ENCODE data around the gene CTNND2.

CTNND2 gene

DNA sequence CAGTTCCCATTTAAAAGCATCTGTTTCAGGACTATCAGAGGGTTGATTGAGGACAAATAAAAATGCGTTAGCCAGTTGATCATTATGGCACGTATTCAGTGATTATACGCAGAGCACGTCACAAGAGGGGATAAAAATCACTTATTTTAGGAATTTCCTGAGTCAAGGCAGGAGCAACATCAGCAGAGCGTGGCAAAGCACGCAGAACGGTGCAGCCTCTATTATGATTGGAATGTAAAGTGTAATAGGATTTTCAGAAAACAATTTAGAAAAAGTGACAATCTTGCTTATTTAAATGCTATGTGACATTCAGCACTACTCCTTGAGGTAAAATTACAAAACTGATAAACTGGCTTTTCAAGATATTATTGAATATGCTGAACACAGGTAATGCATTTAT lies 729.7 kb downstream of the CTNND2 start:
- Histone ChIP-seq H3K9me3 (ENCODE audit: severe bottlenecking) (no peaks in the 10 kb centered on the region), H3K27ac (no peak overlapping the region), H3K4me3 (ENCODE audit: low read depth, low read length) (no peak overlapping the region), H3K27me3 (ENCODE audit: insufficient read depth, low read depth, severe bottlenecking) (no peaks in the 10 kb centered on the region), H3K36me3 (no peaks in the 10 kb centered on the region)
- DNase-seq: no peak
- TF ChIP-seq, protein P1, sequence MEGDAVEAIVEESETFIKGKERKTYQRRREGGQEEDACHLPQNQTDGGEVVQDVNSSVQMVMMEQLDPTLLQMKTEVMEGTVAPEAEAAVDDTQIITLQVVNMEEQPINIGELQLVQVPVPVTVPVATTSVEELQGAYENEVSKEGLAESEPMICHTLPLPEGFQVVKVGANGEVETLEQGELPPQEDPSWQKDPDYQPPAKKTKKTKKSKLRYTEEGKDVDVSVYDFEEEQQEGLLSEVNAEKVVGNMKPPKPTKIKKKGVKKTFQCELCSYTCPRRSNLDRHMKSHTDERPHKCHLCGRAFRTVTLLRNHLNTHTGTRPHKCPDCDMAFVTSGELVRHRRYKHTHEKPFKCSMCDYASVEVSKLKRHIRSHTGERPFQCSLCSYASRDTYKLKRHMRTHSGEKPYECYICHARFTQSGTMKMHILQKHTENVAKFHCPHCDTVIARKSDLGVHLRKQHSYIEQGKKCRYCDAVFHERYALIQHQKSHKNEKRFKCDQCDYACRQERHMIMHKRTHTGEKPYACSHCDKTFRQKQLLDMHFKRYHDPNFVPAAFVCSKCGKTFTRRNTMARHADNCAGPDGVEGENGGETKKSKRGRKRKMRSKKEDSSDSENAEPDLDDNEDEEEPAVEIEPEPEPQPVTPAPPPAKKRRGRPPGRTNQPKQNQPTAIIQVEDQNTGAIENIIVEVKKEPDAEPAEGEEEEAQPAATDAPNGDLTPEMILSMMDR (IDR thresholded peaks at IDR 0.05; ENCODE audit: low read depth, low read length): no peak

DNA sequence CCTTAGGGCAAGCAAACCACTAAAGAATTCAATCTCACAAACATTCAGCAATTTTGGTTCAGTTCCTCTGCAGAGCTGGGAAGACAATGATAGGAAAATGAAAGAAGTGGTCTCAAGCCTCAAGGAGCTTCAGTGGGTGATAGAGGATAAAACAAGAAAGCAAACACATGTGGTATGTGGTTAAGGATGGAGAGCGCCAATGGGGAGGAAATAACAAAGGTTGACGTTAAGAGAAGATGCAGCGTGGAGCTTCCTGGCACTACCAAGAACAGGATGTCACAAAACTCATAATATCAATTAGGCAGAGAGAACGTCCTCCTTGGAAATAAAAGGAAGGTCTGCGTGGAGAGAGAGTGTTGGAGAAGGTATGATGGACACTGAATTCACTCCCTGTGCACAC lies 731.8 kb downstream of the CTNND2 start:
- no peak overlapping the region for H3K4me3 ChIP-seq (ENCODE audit: low read depth, low read length)
- H3K9me3 ChIP-seq (ENCODE audit: severe bottlenecking): no peaks in the 10 kb centered on the region
- no peak for DNase-seq
- TF ChIP-seq, protein P1 (IDR thresholded peaks at IDR 0.05; ENCODE audit: low read depth, low read length): no peak
- H3K36me3 ChIP-seq: no peaks in the 10 kb centered on the region
- H3K27me3 ChIP-seq (ENCODE audit: insufficient read depth, low read depth, severe bottlenecking): no peaks in the 10 kb centered on the region
- no peak overlapping the region for H3K27ac ChIP-seq

DNA sequence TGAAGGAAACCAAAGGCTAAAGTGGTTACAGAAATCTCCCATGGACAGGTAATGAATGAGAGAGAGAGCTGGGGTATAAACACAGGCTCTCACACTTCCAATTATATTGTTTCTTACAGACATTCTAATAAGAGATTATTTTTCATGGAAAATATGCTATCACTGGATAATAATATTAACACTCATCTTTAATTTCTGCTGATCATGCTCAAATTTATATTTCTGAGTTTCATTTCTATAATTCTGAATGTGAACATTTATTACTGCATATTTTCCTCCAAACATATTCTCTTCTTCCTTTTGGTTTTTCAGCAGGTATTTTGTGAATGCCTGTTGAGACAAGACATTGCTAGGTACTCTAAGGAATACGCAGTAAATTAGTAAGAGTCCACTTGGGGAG lies 733.0 kb downstream of the CTNND2 start:
- H3K36me3 ChIP-seq: no peaks in the 10 kb centered on the region
- no peak for DNase-seq
- H3K27me3 ChIP-seq (ENCODE audit: insufficient read depth, low read depth, severe bottlenecking): no peaks in the 10 kb centered on the region
- H3K9me3 ChIP-seq (ENCODE audit: severe bottlenecking): no peaks in the 10 kb centered on the region
- H3K27ac ChIP-seq: no peak overlapping the region
- H3K4me3 ChIP-seq (ENCODE audit: low read depth, low read length): no peak overlapping the region
- TF ChIP-seq, protein P1 (IDR thresholded peaks at IDR 0.05; ENCODE audit: low read depth, low read length): no peak

DNA sequence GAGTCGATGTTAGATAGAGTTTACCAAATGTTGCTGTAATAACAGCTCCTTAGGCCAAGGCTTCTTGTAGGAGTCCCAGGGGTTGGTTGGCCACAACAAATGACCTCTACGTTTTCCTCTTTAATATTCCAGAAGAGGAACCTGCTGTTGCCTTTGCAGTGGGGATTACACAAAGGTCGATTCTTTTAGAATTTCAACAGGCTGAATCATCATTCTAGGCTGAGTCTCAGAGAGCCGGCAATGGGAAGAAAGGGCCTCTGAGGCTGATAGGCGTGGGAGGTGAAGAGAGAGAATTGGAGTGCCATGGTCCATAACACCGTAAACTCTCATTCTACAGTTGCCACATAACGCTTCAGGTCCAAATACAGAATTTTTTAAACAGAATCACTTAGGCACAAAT lies 737.3 kb downstream of the CTNND2 start:
- Histone ChIP-seq H3K9me3 (ENCODE audit: severe bottlenecking) (no peaks in the 10 kb centered on the region), H3K36me3 (no peaks in the 10 kb centered on the region), H3K27ac (no peak overlapping the region), H3K27me3 (ENCODE audit: insufficient read depth, low read depth, severe bottlenecking) (no peaks in the 10 kb centered on the region), H3K4me3 (ENCODE audit: low read depth, low read length) (no peak overlapping the region)
- TF ChIP-seq, protein P1 (IDR thresholded peaks at IDR 0.05; ENCODE audit: low read depth, low read length): no peak
- DNase-seq: no peak

DNA sequence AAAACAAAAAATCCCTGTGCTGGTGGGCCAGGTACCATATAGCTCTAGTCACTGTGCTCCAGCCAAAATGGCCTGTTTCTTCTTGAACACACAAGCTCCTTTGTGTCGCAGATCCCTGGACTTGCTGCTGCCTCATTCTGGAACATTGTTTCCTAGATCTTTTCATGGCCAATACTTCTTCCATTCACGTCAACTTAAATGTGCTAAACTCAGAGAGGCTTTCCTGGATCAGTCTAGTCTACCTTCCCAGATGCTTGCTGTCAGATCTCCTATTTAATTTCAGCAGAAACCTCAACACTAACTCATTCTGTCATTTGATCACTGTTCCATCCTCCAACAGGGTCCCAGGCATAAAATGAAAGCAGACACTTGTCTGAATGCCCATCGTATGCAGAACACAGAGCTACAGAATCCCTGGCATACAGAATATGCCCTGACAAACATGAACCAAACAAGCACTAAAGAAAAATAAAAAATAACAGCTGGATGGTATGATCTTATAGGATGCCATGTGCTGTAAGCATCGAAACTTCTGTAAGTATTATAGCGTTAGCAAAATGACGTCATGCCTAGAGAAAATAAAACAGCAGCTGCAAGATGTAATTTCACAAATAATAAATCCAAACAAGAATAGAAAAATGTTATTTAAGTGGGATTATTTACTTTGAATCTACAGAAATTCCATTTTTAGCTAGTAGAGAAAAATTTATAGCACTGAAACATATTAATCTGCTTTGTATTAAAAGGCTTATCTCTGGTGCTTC lies 739.5 kb downstream of the CTNND2 start:
- no peak for DNase-seq
- H3K36me3 ChIP-seq: no peaks in the 10 kb centered on the region
- TF ChIP-seq, protein P1 (IDR thresholded peaks at IDR 0.05; ENCODE audit: low read depth, low read length): no peak
- H3K27me3 ChIP-seq (ENCODE audit: insufficient read depth, low read depth, severe bottlenecking): no peaks in the 10 kb centered on the region
- H3K27ac ChIP-seq: no peak overlapping the region
- no peak overlapping the region for H3K4me3 ChIP-seq (ENCODE audit: low read depth, low read length)
- H3K9me3 ChIP-seq (ENCODE audit: severe bottlenecking): no peaks in the 10 kb centered on the region

DNA sequence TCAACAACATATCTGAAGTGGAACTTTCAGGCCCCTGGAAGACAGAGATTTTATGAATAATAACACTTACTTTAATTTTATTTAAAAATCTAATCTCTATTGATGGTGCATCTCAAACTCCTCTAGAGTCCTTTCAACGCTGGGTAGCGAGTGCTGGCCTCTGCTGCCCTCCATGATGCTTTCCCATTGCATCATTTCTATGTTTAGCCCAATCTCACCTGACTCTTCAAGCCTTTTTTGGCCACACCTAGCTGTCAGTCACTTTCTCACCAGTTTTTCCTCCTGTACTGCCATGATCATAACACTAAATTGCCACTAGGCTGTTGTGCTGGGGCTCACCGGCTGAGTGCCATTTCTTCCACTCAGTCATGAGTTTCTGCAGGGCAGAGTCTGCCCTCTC lies 747.1 kb downstream of the CTNND2 start:
- DNase-seq: no peak
- Histone ChIP-seq H3K4me3 (ENCODE audit: low read depth, low read length) (no peak overlapping the region), H3K27me3 (ENCODE audit: insufficient read depth, low read depth, severe bottlenecking) (no peaks in the 10 kb centered on the region), H3K36me3 (no peaks in the 10 kb centered on the region; the same call in 1 of the 2 replicates), H3K27ac (no peak overlapping the region), H3K9me3 (ENCODE audit: severe bottlenecking) (no peaks in the 10 kb centered on the region)
- TF ChIP-seq, protein P1 (IDR thresholded peaks at IDR 0.05; ENCODE audit: low read depth, low read length): no peak
